A549 treated with CORT108297 at 1 μM for 4 hours (cell line): ENCODE data around the gene CCDC185. TPM values are rescaled to one million over a fixed set of nuclear protein-coding genes. Genes with fewer than 3 reads are reported as not detected.

Experiments
- total RNA-seq: library from RNA; stranded (reverse); fragments of 200-300 nt; extraction: Qiagen RNA extraction; gene quantifications from 5 replicates; pipeline ENCODE4 v1.2.3, GENCODE V29; 2022

CCDC185 gene
- 0.08 to 0.13 TPM (median 0.10 TPM) in 4 of 5 replicates, not detected in the other for total RNA-seq

GRCh38 chr1:223393275-223394214 is at the start of gene CCDC185:
Gene CCDC185, plus strand, starts transcription at chr1:223393415. Its CDS starts 61 bp downstream, at chr1:223393476.

DNA sequence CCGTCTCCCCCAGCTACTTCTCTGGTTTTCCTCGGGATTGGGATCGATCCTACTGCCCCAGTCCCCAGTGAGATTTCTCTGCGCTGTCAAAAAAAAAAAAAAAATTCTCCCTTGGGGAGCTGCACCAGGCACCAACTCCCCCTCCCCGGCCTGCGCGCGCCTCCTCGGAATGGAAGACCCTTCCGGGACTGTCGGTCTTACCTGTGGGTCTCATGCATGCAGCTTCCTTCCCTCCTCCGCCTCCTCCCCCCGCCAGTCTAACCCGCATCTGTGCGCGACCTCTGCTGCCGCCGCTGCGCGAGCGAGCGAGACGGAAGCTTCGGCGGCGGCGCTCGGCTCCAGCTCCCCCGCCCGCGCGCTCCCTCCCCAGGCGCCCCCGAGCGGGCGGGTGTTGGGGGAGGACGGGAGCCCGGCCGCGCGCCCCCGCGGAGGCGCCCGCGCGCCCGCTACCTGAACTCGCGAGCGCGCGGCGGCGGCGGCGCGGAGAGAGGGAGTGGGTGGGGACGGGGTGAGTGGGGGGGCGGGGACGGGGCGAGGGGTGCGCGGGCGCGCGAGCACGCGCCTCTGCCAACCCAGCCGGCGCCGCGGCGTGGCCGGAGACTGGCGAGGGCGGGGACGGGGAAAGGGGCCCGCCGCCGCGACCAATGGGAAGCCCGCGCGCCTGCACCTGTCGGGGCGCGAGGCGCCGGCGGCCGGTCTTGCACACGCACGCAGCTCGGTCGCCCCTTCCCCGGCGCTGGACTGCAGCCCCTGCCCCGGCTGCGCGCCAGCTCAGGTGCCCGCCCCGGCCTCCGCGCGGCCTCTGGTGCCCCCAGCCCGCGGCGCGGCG is 29.1 kb upstream of the CCDC185 start, which contains the start of gene SUSD4:
TSS of gene SUSD4 (minus strand) at position 321 of the 829 bp plus-strand sequence. CDS start 751 bp downstream, outside the sequence.

Other genes with a start within 250 kb of the CCDC185 start
- gene SUSD4, start 29.2 kb upstream of the CCDC185 start, total RNA-seq: 0.47 to 0.73 TPM (median 0.60 TPM) in 5 replicates